ENCODE results near the gene PRMT5.

Gene PRMT5

DNA sequence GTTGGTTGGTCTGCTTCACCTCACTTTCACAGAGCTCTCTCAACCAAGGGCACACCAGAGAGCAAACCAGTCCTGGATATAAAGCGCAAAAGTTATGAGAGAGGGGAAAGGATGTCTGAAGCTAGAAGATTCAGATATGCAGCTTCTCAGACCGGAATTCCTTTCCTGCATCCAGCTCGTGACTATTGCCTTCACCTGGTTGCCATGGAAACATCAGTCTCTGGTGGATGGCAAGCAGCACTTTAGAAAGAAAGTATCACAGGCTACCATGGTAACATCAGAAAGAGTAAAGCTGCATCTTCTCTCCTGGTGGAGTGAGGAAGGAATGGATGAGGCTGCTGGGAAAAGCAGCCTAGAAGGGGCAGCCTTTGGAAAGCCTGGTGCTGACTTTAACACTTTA is 32.4 kb downstream of the PRMT5 start:
- DNase-seq (ENCODE audit: low read depth): no peak

DNA sequence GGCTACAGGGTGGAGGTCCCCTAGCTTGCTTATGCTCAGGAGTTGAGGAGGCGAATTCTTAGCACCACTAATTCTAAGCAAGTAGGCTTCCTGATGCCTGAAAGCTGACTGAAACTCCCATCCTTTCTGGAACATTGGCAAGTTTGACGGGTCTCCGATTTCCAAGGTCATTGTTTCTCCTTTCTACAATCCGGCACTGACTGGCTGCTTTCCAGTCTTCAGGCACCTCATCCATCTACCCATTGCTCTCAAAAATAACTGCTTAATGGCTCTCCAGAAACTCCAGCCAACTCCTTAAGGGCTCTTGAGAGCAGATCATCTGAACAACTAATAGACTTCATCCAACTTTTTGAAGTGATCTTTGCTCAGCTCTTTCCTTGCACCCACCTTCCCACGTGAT is 32.8 kb downstream of the PRMT5 start:
- DNase-seq (ENCODE audit: low read depth): no peak

DNA sequence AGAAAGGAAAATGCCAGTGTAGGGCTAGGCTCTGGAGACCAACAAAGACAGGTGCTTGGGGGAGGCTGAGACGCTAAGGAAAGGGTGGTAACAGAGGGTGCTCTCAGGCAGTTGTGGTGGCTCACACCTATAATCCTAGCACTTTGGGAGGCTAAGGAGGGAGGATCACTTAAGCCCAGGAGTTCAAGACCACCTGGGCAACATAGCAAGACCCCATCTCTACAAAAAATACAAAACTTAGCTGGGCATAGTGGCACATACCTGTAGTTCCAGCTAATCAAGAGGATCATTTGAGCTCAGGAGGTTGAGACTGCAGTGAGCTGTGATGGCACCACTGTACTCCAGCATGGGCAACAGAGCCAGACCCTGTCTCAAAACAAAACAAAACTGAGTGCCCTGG is 33.8 kb downstream of the PRMT5 start:
- DNase-seq (ENCODE audit: low read depth): no peak

DNA sequence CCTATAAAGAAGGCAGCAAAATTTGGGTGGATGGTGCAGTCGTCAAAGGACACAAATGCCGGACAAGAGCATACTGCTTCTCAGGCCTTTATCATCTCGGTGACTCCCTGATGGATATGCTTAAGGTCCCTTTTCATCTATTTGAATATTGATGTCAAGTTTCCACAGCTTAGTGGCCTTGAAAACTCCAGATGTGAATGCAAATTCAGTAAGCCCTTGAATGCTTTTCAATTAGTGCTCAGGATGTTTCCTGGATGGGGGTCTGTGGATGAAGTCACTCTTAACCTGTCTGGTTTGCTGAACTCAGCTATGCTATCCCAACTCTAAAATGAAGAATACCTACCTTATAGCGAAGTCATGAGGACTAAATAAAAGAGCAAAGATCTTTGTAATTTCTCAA is 35.5 kb downstream of the PRMT5 start:
- DNase-seq (ENCODE audit: low read depth): no peak

DNA sequence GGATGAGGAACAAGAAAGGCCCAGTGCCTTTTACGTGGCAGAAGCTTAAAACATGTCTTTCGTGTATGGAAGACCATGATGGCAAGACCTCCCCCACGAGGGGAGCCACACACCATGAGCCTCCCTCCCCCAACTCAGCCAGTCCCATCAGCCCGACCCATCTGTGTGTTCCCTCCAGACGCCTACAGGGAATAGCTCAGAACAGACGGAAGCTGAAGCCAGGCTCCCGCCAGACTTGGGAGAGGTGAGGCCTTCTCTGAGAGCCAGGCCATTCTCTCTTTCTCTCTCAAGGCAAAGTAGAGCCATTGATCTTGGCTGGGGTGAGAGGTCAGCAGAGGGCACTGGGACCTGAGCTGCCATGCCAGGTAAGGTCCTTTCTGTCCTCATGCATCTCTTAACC is 36.7 kb downstream of the PRMT5 start:
- DNase-seq (ENCODE audit: low read depth): no peak

DNA sequence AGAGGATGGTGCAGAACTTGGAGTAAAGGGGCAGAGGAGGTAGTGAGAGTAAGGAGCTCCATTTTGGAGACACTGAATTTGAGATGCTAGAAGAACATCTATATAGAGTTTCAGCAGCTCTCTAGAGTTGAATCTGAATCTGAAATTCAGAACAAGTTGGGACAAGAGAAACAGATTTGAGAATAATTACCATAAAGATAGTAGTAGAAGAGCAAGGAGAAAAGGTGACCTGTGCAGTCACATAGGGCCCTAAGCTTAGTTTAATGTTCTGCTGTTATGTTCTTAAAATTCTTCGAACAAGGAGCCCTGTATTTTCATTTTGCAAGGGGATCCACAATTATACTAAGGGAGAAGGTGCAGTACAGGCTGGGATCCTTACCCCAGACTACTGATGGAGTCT is 38.8 kb downstream of the PRMT5 start:
- no peak for DNase-seq (ENCODE audit: low read depth)

DNA sequence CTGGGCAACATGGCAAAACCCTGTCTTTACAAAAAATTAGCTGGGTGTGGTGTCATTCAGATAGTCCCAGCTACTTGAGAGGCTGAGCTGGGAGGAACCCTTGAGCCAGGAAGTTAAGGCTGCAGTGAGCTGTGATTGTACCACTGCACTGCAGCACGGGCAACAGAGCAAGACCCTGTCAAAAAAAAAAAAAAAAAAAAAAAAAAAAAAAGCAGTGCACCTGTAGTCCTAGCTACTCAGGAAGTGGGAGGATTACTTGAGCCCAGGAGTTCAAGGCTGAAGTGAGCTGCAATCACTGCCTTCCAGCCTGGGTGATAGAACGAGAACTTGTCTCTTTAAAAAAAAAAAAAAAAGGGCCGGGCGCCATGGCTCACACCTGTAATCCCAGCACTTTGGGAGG is 40.5 kb downstream of the PRMT5 start:
- DNase-seq (ENCODE audit: low read depth): no peak

DNA sequence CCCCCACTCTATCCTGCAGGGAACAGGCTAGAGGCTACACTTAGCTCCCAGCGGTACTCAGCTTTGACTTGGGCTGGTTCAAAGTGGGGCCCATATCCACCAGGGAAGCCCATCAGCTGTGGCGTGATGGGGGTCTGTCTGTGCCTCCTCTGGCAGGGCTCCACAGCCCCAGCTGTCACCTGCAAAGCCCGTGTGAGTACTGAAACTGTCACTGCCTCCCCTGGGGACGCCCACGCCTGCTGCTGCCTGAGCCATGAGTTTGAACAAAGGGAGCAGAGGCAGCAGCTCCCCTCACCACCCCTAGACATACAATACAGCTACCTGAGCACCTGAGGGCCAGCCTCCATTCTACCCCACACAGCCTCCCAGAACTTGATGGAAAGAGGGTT is 41.2 kb downstream of the PRMT5 start:
- peak; percentile 35 for DNase-seq (ENCODE audit: low read depth)

DNA sequence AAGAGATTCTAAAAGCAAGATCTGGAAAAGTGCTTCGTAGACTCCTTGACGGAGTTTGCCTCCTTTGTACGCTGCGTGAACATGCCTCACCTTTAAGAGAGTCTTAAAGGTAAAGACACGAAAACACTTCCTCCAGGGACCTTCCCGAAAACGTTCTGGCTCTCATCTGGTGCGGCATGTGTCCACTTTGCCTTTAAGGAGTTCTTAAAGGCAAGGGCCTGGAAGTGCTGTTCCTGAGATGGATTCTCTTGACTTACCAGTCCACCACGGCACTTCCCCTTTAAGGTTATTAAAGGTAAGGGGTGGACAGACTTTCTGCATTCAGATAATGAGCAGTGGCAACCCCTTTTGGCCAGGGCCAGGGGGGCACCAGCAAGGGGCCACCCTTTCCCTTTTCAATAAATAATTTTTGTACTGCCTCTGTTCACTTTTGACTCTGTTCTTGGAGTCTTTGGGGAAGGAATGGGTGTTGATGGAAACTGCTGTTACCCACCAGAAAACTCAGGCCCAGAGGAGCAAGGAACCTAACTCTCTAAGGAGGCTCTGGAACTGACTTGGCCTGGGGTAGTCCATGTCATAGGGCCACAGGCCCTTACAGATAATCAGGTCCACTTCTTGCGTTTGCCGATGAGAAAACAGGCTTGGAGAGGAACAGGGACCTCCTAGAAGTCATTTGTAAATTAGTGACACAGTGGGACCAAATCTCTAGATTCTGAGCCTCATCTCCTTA is 41.8 kb downstream of the PRMT5 start:
- no peak for DNase-seq (ENCODE audit: low read depth)

DNA sequence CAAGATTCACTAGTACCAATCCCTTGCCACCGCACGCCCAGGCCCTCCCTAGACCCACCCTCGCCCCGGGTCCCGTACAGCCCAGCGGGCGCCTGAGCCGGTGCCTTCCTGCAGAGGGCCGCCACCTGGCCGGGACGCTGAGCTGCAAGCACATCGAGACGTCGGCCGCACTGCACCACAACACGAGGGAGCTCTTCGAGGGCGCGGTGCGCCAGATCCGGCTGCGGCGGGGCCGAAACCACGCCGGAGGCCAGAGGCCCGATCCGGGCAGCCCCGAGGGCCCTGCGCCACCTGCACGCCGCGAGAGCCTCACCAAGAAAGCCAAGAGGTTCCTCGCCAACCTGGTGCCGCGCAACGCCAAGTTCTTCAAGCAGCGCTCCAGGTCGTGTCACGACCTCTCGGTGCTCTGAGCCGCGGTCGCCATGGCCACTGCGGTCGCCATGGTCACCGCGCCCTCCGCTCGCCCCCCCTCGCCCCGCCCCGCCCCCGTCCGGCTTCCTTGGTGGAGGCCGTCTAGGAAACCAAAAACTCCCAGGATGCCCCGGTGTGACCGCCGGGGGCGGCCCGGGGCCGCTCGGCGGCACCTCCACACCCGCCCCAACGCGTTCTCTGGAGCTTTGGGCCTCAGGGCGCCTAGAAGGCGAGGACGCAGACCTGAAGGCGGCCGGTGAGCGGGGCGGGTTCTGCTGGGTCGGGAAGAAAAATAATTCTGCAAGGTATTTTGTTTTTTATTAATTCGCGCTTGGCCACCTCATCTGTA is 42.5 kb downstream of the PRMT5 start:
- DNase-seq (ENCODE audit: low read depth): peak; percentile 57

DNA sequence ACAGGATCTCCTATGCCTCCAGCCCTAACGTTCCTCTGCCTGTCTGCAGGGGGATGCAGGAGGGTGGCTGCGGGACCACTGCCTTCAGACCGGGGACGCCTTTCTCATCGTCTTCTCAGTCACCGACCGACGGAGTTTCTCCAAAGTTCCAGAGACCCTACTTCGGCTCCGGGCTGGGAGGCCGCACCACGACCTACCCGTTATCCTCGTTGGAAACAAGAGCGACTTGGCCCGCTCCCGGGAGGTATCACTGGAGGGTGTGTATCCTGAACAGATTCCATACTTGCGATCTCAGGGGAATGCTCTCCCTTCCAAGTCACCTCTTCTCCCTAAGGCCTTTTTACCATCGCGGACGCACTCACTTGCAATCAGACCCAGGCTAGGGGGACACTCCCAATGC is 43.2 kb downstream of the PRMT5 start:
- DNase-seq (ENCODE audit: low read depth): no peak

DNA sequence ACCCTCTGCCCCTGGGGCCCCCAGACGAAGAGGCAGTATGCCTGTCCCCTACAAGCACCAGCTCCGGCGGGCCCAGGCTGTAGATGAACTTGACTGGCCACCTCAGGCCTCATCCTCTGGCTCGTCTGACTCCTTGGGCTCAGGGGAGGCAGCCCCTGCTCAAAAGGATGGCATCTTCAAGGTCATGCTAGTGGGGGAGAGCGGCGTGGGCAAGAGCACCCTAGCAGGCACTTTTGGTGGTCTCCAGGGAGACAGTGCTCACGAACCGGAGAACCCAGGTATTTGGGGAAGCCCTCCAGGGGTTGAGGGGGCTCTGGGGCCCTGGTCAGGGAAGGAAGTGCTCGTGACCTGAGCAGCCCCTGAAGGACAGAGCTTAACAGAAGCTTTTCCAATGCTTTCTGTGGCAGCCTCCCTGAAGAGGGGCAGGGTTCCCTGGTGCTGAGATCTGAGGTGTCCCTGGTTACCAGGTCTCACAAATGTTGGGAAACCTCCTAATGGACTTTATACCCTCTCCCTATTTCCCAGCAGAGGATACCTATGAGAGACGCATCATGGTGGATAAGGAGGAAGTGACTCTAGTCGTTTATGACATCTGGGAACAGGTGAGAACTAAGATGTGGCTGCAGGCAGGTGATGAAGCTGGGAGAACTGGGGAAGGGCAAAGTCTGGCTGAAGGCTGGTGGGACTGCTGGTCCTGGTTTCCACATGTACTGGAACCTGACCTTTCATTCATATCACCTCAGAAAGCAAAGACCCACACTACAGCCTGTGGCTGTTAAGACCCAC is 44.2 kb downstream of the PRMT5 start:
- DNase-seq (ENCODE audit: low read depth): no peak

DNA sequence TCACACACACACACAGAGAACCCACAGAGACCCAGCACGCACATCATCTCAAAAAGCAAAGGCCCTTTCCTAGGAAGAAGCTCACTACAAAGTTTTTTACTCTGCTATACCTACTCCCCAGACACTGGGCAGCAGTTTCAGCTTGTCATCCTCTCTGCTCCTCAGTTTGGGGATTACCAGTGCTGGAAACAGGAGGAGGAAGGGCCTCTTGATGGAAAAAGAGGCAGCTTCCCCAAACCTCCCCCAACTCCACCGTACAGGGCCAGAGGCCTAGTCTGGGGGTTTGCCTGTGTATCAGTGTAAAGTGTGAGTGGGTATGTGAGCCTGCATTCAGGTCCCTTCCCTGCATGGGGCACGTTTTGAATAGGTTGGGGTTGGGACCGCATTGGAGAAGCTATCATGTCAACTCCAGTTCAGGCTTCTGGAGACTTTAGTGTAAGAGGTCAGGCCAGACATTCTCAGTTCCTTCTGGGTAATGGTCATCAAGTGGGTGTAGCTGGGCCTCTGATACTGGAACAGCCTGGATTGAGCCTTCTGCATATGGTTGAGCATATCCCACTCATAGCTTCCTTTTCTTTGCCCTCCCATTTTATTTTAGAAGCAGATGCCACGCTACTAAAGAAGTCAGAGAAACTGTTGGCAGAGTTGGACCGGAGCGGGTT is 45.0 kb downstream of the PRMT5 start:
- no peak for DNase-seq (ENCODE audit: low read depth)

DNA sequence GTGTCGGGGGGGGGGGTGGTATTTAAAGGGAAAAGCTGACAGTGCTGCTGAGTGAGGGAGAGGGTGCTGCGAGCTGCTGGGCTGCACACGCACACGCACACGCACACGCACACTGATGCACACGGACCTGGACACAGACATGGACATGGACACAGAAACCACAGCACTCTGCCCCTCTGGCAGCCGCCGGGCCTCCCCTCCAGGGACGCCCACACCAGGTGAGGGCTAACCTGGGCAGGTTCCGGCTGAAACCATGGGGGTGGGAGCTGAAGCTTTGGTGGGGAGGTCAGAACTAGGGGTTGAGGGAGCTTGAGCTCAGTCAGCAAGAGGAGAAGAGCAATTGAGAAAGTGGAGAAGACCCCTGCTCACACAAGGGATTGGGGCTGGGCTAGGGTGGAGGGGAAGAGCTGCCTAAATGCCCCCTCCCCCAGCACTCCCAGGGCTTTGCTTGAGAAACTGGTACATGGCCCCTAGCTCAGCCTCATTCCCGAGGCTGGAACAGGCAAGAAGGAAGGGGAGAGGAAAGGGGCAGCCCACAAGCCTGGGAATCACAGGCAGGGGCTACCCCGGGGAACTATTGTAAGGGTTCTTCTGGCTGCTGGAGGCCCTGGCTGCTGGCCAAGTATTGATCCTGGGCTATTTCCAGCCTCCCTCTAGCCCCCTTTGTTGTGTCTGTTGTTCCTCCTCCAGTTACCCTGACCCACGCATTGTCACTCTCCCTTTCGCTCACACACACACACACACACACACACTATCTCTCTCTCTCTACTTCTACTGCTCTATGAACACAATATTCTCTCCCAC is 45.8 kb downstream of the PRMT5 start, which contains the start of gene REM2:
Gene REM2, plus strand, starts transcription at position 50 of the 804 bp plus-strand sequence. Its CDS starts 66 bp downstream, at position 116.
- no peak for DNase-seq (ENCODE audit: low read depth)

DNA sequence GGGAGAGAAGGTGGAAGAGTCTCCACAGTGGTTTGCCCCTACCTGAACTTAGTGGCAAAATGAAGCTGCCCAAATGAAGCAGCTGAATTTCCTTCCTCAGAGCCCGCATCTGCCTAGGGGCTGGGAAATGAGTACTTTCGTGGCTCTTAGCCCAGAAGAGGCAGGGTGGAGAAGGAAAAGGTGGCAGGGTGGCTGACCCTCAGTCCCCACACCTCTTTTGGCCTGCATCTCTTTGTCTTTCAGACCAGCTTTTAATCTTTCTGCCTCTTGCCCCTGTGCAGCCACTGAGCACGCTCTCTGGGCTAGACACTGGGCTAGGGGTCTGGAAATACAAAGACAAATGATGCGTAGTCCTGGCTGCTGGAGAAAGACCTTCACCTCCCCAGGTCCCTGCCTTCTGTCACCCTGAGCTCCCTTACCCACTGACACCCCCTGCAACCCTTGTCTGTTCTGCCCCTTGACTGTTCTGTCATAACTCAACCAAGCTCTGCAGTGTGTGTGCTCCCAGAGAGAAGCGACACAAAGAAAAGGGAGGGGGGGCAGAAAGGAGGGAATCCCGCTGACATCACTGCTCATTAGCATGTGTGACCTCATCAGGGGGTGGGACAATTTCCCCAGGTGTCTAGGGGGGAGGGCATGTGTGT is 46.5 kb downstream of the PRMT5 start:
- peak; percentile 20 for DNase-seq (ENCODE audit: low read depth)

DNA sequence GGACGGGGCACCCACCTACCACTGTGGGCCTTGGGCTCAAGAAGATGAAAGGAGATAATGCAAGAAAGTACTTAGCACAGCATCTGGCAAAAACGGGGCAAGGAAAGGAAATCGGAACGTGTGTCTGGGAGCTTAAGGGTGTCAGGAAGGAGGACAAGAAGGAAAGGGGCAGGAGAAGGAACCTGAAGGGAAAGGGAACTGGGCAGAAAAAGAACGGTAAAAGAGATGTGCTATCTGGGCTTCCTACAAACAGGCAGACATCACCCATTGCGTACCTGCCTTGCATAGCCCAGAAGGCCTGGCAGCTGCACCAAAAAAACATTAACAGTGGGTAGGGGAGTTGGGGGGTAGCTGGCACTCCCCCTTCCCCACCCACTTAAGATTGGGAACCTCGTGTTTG is 47.1 kb downstream of the PRMT5 start:
- DNase-seq (ENCODE audit: low read depth): no peak

DNA sequence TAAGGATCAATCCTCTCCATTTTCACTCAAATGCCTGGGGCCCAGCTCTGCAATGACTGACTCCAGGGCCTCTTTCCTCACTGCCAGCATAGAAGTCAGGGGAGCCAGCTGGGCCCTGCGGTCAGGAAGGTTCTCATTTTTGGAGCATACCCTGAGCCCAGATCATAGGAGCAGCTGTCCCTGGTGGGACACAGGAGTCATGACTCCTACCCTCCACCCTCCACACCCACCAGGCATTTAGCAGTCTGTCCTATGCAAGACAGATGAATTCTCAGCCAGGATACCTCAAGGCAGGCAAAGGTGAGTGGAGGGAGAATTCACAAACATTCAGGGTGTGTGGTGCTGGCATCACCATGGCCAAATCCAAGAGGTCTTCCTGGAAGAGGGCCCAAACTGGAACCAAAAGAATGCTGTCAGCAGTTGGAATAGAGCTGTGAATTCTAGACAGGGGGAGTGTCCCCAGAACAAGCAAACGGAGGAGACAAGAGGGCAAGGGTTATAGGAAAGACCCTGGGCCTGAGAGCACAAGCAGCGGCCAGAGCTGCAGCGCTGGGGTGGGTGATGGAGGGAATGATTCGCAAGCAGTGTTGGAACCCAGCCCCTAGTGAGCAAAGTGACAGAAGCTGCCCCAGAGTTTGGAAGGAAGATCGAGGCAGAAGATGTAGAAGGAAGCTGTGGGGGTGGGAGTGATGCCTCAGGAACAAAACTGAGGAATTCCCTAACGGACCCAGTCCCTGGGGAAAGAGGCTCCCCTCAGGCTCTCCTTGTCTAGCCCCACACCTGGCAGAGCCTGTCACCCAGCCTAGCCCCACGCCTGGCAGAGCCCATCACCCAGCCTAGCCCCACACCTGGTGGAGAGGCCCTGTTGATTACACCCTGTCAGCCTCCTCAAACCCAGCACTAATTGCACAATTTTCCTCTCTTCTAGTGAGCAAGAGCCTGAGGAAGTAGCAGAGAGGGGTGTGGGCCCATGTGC is 50.6 kb downstream of the PRMT5 start:
- no peak for DNase-seq (ENCODE audit: low read depth)

DNA sequence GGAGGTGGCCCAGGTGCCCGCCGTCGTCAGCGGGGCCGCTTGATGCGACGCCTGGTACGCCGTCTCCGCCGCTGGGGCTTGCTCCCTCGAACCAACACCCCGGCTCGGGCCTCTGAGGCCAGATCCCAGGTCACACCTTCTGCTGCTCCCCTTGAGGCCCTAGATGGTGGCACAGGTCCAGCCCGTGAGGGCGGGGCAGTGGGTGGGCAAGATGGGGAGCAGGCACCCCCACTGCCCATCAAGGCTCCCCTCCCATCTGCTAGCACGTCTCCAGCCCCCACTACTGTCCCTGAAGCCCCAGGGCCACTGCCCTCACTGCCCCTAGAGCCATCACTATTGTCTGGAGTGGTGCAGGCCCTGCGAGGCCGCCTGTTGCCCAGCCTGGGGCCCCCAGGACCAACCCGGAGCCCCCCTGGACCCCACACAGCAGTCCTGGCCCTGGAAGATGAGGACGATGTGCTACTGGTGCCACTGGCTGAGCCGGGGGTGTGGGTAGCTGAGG is 52.1 kb downstream of the PRMT5 start:
- no peak for DNase-seq (ENCODE audit: low read depth)

DNA sequence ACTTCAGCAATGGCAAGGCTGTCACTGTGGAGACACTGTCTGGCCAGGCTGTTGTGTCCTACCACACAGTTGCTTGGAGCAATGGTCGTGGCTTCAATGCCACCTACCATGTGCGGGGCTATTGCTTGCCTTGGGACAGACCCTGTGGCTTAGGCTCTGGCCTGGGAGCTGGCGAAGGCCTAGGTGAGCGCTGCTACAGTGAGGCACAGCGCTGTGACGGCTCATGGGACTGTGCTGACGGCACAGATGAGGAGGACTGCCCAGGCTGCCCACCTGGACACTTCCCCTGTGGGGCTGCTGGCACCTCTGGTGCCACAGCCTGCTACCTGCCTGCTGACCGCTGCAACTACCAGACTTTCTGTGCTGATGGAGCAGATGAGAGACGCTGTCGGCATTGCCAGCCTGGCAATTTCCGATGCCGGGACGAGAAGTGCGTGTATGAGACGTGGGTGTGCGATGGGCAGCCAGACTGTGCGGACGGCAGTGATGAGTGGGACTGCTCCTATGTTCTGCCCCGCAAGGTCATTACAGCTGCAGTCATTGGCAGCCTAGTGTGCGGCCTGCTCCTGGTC is 53.3 kb downstream of the PRMT5 start:
- no peak for DNase-seq (ENCODE audit: low read depth)
